Endothelial cell of umbilical vein (primary cell): Measurements from ENCODE around the gene PFN4. TPM values are rescaled to one million over a fixed set of nuclear protein-coding genes. Genes with fewer than 3 reads are reported as not detected.

Experiments used
- BruUV-seq: library from RNA; stranded (reverse); fragments of 400-500 nt; replicated peaks from 2 replicates; lab custom pipeline; 2021; lab: Mats Ljungman, UMichigan
- CTCF ChIA-PET: fragments of 300-600, 350-600 bp; sonication (Branson Sonifier 250); formaldehyde crosslinking; loops from one replicate; lab custom pipeline; 2021; ENCODE audit warnings: antibody characterized with exemption, inconsistent platforms; lab: Charles Lee
- POLR2A ChIA-PET: fragments of 300-600, 350-600 bp; sonication (Branson Sonifier 250); formaldehyde crosslinking; loops from one replicate; lab custom pipeline; 2021; ENCODE audit warnings: antibody characterized with exemption, inconsistent platforms; lab: Charles Lee
- DNase-seq: peaks from one replicate; pipeline ENCODE4 v3.0.0-alpha.2; 2011; ENCODE audit warnings: low read depth, low spot score
- FAIRE-seq: peaks from 2 replicates; lab custom pipeline; 2011; peaks lifted over from hg19 to GRCh38; lab: Jason Lieb, UNC
- H2AFZ ChIP-seq: 2 replicates; pipeline ENCODE4 v1.6.0; 2012; ENCODE audit warnings: low read depth, low read length, control low read depth, inconsistent platforms
- H3K27ac ChIP-seq: 2 replicates; pipeline ENCODE4 v1.5.1; 2011; ENCODE audit warnings: low read depth, mild to moderate bottlenecking, control low read depth, low read length, moderate library complexity; ENCODE audit not compliant: insufficient read depth
- H3K27me3 ChIP-seq, 2 experiments: 2 replicates each; pipeline versions ENCODE4 v1.6.0 to v1.6.1; 2011; ENCODE audit warnings: low read length in 2 of 2, mixed read lengths in 1 of 2; ENCODE audit not compliant: control insufficient read depth in 2 of 2, insufficient read depth in 2 of 2
- H3K36me3 ChIP-seq, 2 experiments: 2 replicates in 1 of 2; 3 replicates in 1 of 2; pipeline ENCODE4 v1.5.1; 2011; ENCODE audit warnings: low read length in 2 of 2, mild to moderate bottlenecking in 1 of 2, moderate library complexity in 1 of 2; ENCODE audit not compliant: control insufficient read depth in 2 of 2, insufficient read depth in 2 of 2; ENCODE audit errors: extremely low read depth in 1 of 2
- H3K4me1 ChIP-seq: 3 replicates; pipeline ENCODE4 v1.5.1; 2011; ENCODE audit warnings: mild to moderate bottlenecking, low read length; ENCODE audit not compliant: control insufficient read depth, insufficient read depth; ENCODE audit errors: extremely low read depth
- H3K4me2 ChIP-seq: 2 replicates; pipeline ENCODE4 v1.6.1; 2011; ENCODE audit warnings: low read length, control low read depth, mixed read lengths; ENCODE audit not compliant: insufficient read depth
- H3K4me3 ChIP-seq, 3 experiments: fragments of 200-600 bp in 1 of 3; sonication (generic), shearing (Covaris generic) in 1 of 3; replicated peaks in 1 of 3; 2 replicates each; pipeline ENCODE4 v1.5.1; 2011 to 2016; ENCODE audit warnings: control low read depth in 3 of 3, low read length in 3 of 3, mild to moderate bottlenecking in 2 of 3, inconsistent platforms in 1 of 3, low read depth in 1 of 3, moderate library complexity in 1 of 3; ENCODE audit not compliant: insufficient read depth in 1 of 3
- H3K79me2 ChIP-seq: 2 replicates; pipeline ENCODE4 v1.6.0; 2012; ENCODE audit warnings: low read length, inconsistent platforms; ENCODE audit not compliant: control insufficient read depth, insufficient read depth
- H3K9ac ChIP-seq: replicated peaks from 2 replicates; pipeline ENCODE3; 2011; ENCODE audit warnings: low read length, control low read depth; ENCODE audit not compliant: insufficient read depth; ENCODE audit errors: extremely low read depth
- H3K9me1 ChIP-seq: replicated peaks from 3 replicates; pipeline ENCODE4 v1.6.0; 2011; ENCODE audit warnings: mild to moderate bottlenecking, low read length; ENCODE audit not compliant: control insufficient read depth, insufficient read depth; ENCODE audit errors: extremely low read depth
- H3K9me3 ChIP-seq: replicated peaks from 2 replicates; pipeline ENCODE4 v1.5.1; 2012; ENCODE audit warnings: low read length, inconsistent platforms; ENCODE audit not compliant: control insufficient read depth, insufficient read depth
- H4K20me1 ChIP-seq: replicated peaks from 2 replicates; pipeline ENCODE3; 2011; ENCODE audit warnings: mild to moderate bottlenecking, low read length; ENCODE audit not compliant: control insufficient read depth, insufficient read depth; ENCODE audit errors: extremely low read depth
- EZH2 ChIP-seq: IDR thresholded peaks from 2 replicates; pipeline ENCODE4 v1.6.1; 2012; ENCODE audit warnings: borderline replicate concordance, low read depth, mild to moderate bottlenecking, moderate library complexity, low read length, inconsistent platforms; ENCODE audit not compliant: severe bottlenecking
- POLR2A ChIP-seq: IDR thresholded peaks from 2 replicates; pipeline ENCODE4 v1.6.1; 2012; ENCODE audit warnings: low read depth, mild to moderate bottlenecking, control low read depth, low read length
- dilution Hi-C: fragments of 300-500 bp; cut with MboI; formaldehyde crosslinking; loops from one replicate; pipeline ENCODE4 v1.15.0; 2019; ENCODE audit warnings: low sequenced_read_pairs; ENCODE audit not compliant: extremely low pct_ligation_motif_present
- intact Hi-C: fragments of 100-400 bp; cut with micrococcal nuclease; formaldehyde crosslinking; loops from one replicate; pipeline ENCODE4 v1.10.0; 2022
- polyA plus RNA-seq, 4 experiments: library from polyadenylated mRNA; depleted of rRNA in 3 of 4; stranded (reverse) in 3 of 4; unstranded in 1 of 4; fragments of >200 nt; gene quantifications; 2 replicates each; pipeline versions ENCODE4 v1.2.1 to v1.2.3, GENCODE V29; 2011 to 2012; ENCODE audit warnings: missing spikeins in 1 of 4
- total RNA-seq: library from RNA; stranded (reverse); gene quantifications from 2 replicates; pipeline ENCODE4 v1.2.3, GENCODE V29; 2021
- TF ChIP-seq, protein P1 (sequence below): IDR thresholded peaks from 2 replicates; pipeline ENCODE4 v1.6.1; 2011; ENCODE audit not compliant: insufficient read depth, insufficient read length
- TF ChIP-seq, protein P2 (sequence below), 2 donors: IDR thresholded peaks; 1 replicate in 1 of 2; 2 replicates in 1 of 2; pipeline ENCODE4 v1.5.1; 2011; ENCODE audit warnings: low read length in 2 of 2, mild to moderate bottlenecking in 2 of 2, moderate library complexity in 2 of 2, control low read depth in 1 of 2, inconsistent platforms in 1 of 2, low read depth in 1 of 2; ENCODE audit not compliant: insufficient read depth in 1 of 2; ENCODE audit errors: extremely low read depth in 1 of 2

Gene PFN4
- total and polyA plus RNA-seq, 2 donors (not counting 3 experiments of a cell fraction or from before 2014, with no cell fraction given), result 0.23 to 0.93 TPM

DNA sequence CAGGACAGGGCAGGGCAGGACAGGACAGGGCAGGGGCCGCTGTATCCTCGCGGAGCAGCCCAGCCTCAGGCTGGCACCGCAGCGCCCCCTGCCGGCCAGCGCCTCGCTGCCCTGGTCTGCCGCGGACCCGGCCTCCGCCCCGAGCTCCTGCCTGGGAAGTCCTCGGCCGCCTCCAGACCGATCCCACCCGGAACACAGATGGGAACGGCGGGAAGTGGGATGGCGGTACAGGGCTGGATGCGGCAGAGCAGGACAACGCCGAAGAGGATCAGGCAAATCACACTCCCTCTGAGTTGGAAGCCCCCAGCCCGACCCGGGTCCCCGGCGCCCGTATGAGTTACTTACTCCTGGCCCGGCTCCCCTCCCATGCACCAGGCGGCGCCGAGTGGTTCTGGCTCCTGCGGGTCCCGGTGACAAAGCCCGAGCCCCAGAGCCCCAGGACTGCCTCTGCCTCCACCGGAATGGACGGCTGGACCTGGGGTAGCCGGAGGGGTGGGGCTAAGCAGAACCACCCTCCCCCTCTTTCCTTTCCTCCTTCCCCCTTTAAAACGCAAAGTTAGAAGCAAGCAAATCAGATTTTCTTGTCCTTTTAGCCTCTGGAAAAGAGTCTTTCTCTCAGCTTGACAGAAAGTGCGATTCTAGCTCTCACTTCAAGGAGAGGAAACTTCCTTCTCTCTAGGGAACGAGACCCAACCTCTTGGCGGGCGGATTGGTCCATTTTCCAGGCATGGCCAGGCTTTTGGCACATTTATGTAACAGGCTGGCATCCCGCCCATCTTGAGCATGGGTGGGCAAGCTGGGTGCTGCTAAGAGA, 38.5 kb downstream of the PFN4 start, which contains the start of gene TP53I3:
Gene TP53I3, minus strand, starts transcription at position 449 of the 814 bp plus-strand sequence. CDS start 508 bp downstream, outside the sequence.
- peak within 1 kb of the TSS; percentile 66 for H3K27ac ChIP-seq
- peak within 1 kb of the TSS; percentile 95 for H3K4me2 ChIP-seq
- intact Hi-C loops, result loop anchor here (1.0 to 5.0 kb wide), 10 partner anchors 8 to 298 kb away; partner anchors contain the start of genes ATAD2B, FAM228B, PFN4 and SF3B6
- FAIRE-seq (peak; percentile 96), DNase-seq (peak; percentile 93)
- H3K4me1 ChIP-seq, result peaks cover 16% of the 10 kb centered on the region
- BruUV-seq, result no TSS peak
- H3K9ac ChIP-seq, result peak within 1 kb of the TSS; percentile 84
- H3K4me3 ChIP-seq, result peak within 1 kb of the TSS; percentile 53 to 85 (median 73)
- H3K9me1 ChIP-seq, result no peaks in the 10 kb centered on the region
- peak within 1 kb of the TSS; percentile 96 for H2AFZ ChIP-seq
- no peaks in the 10 kb centered on the region for H3K9me3 ChIP-seq
- H3K36me3 ChIP-seq, result peaks cover 7 to 9% of the 10 kb centered on the region in 2 experiments
- POLR2A ChIA-PET, result interaction anchor here (1.1 to 1.4 kb wide), 6 partner anchors 9 to 260 kb away, joined by 3 to 13 read pairs (median 6); partner anchors contain the start of genes ATAD2B, SF3B6 and WDCP
- CTCF ChIA-PET, result interaction anchor here (0.6 to 3.5 kb wide), 39 partner anchors 8 to 743 kb away, joined by 3 to 68 read pairs (median 5); partner anchors contain the start of genes ATAD2B, FAM228B, FKBP1B and PFN4
- TF ChIP-seq EZH2 (no peak), POLR2A (peak; percentile 96)
- TF ChIP-seq, protein P1, sequence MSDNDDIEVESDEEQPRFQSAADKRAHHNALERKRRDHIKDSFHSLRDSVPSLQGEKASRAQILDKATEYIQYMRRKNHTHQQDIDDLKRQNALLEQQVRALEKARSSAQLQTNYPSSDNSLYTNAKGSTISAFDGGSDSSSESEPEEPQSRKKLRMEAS, result peak; percentile 29
- TF ChIP-seq, protein P2, sequence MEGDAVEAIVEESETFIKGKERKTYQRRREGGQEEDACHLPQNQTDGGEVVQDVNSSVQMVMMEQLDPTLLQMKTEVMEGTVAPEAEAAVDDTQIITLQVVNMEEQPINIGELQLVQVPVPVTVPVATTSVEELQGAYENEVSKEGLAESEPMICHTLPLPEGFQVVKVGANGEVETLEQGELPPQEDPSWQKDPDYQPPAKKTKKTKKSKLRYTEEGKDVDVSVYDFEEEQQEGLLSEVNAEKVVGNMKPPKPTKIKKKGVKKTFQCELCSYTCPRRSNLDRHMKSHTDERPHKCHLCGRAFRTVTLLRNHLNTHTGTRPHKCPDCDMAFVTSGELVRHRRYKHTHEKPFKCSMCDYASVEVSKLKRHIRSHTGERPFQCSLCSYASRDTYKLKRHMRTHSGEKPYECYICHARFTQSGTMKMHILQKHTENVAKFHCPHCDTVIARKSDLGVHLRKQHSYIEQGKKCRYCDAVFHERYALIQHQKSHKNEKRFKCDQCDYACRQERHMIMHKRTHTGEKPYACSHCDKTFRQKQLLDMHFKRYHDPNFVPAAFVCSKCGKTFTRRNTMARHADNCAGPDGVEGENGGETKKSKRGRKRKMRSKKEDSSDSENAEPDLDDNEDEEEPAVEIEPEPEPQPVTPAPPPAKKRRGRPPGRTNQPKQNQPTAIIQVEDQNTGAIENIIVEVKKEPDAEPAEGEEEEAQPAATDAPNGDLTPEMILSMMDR (IDR thresholded peaks at IDR 0.05; ENCODE audit: extremely low read depth in 1 of 2, insufficient read depth in 1 of 2, low read depth in 1 of 2, low read length in 2 of 2), result peak; percentile 92 to 99
- no peaks in the 10 kb centered on the region for H4K20me1 ChIP-seq
- H3K79me2 ChIP-seq, result peaks cover 6% of the 10 kb centered on the region
- dilution Hi-C loops, result no loop called here
- no peaks in the 10 kb centered on the region for H3K27me3 ChIP-seq
